Smooth muscle cell (in vitro differentiated cells): Measurements from ENCODE around the gene MTUS2. TPM values are rescaled to one million over a fixed set of nuclear protein-coding genes. Genes with fewer than 3 reads are reported as not detected.

Experiments used
- DNase-seq: peaks from one replicate; lab custom pipeline; 2025; ENCODE audit not compliant: unreplicated experiment; lab: John Stamatoyannopoulos, UW
- H2AFZ ChIP-seq: fragments of 200-600 bp; sonication (generic); 2 replicates; pipeline ENCODE4 v1.6.0; 2016; ENCODE audit warnings: antibody characterized with exemption, low read depth, mild to moderate bottlenecking
- H3F3A ChIP-seq: fragments of 200-600 bp; sonication (generic); 2 replicates; pipeline ENCODE4 v1.6.0; 2017; ENCODE audit warnings: antibody characterized with exemption, low read depth
- H3K27ac ChIP-seq: fragments of 200-600 bp; sonication (generic); 2 replicates; pipeline ENCODE4 v1.5.1; 2016; ENCODE audit warnings: low read depth, mild to moderate bottlenecking
- H3K27me3 ChIP-seq: fragments of 200-600 bp; sonication (generic); 2 replicates; pipeline ENCODE4 v1.6.1; 2016; ENCODE audit warnings: low read depth, mild to moderate bottlenecking
- H3K36me3 ChIP-seq: fragments of 200-600 bp; sonication (generic); 2 replicates; pipeline ENCODE4 v1.5.1; 2016; ENCODE audit warnings: low read depth
- H3K4me1 ChIP-seq: fragments of 200-600 bp; sonication (generic); 2 replicates; pipeline ENCODE4 v1.5.1; 2016; ENCODE audit warnings: low read depth
- H3K4me2 ChIP-seq: fragments of 200-600 bp; sonication (generic); 2 replicates; pipeline ENCODE4 v1.6.0; 2016; ENCODE audit warnings: mild to moderate bottlenecking
- H3K4me3 ChIP-seq: fragments of 200-600 bp; sonication (generic); 2 replicates; pipeline ENCODE4 v1.5.1; 2016; ENCODE audit warnings: mild to moderate bottlenecking
- H3K79me2 ChIP-seq: fragments of 200-600 bp; sonication (generic); 2 replicates; pipeline ENCODE4 v1.6.0; 2016; ENCODE audit warnings: low read depth, mild to moderate bottlenecking
- H3K9ac ChIP-seq: fragments of 200-600 bp; sonication (generic); 2 replicates; pipeline ENCODE4 v1.6.0; 2016; ENCODE audit warnings: low read depth
- H3K9me3 ChIP-seq: fragments of 200-600 bp; sonication (generic); replicated peaks from 2 replicates; pipeline ENCODE4 v1.5.1; 2016; ENCODE audit warnings: low read depth
- H4K20me1 ChIP-seq: fragments of 200-600 bp; sonication (generic); 2 replicates; pipeline ENCODE4 v1.6.0; 2016; ENCODE audit warnings: low read depth
- CTCF ChIP-seq: fragments of 200-600 bp; sonication (generic); IDR thresholded peaks from 2 replicates; pipeline ENCODE4 v1.5.1; 2017; ENCODE audit warnings: borderline replicate concordance, mild to moderate bottlenecking, antibody characterized with exemption; ENCODE audit not compliant: insufficient read depth, poor library complexity, severe bottlenecking
- WGBS: methylation state at CpG from one replicate; pipeline ENCODE4 v1.1.7; 2016; ENCODE audit warnings: low lambda C conversion rate; 5-methylcytosine and 5-hydroxymethylcytosine counted together
- polyA plus RNA-seq: library from polyadenylated mRNA; unstranded; fragments of >200 nt; fragmentation: Nextera tagmentation; extraction: Ambion mirVana; gene quantifications from 2 replicates; pipeline ENCODE4 v1.2.1, GENCODE V29; 2016
- total RNA-seq: library from RNA; depleted of rRNA; stranded (reverse); fragments of >200 nt; gene quantifications from 2 replicates; pipeline ENCODE4 v1.2.3, GENCODE V29; 2014

Gene MTUS2
- total and polyA plus RNA-seq, 2 experiments from 2014 or later = 0.06 to 0.63 TPM

- H3K27ac ChIP-seq = no peak overlapping the region
- H3K9me3 ChIP-seq = no peaks in the 10 kb centered on the region
- peaks cover 11% of the 10 kb centered on the region for H3F3A ChIP-seq
- no peaks in the 10 kb centered on the region for H3K79me2 ChIP-seq
- no peak for TF ChIP-seq CTCF
- peak overlapping the region; percentile 57 for H3K4me3 ChIP-seq
- peaks cover 44% of the 10 kb centered on the region for H3K27me3 ChIP-seq
- H2AFZ ChIP-seq = no peak overlapping the region
- no peaks in the 10 kb centered on the region for H3K36me3 ChIP-seq
- no peak for DNase-seq
- H3K4me1 ChIP-seq = peaks cover 5% of the 10 kb centered on the region
- no peaks in the 10 kb centered on the region for H4K20me1 ChIP-seq
- 81% methylated on average over 2 of the region's 2 CpGs for WGBS
- H3K9ac ChIP-seq = no peak overlapping the region
- peak overlapping the region; percentile 91 for H3K4me2 ChIP-seq
Observed at GRCh38 chr13:29429286-29429900, 609.3 kb downstream of the MTUS2 start.

GRCh38 chr13:29434217-29434945 is 614.2 kb downstream of the MTUS2 start:
- 37% methylated on average over 8 of the region's 8 CpGs for WGBS
- H3F3A ChIP-seq = peaks cover 27% of the 10 kb centered on the region
- no peak overlapping the region for H3K4me3 ChIP-seq
- no peaks in the 10 kb centered on the region for H3K79me2 ChIP-seq
- no peak overlapping the region for H3K9ac ChIP-seq
- no peak for TF ChIP-seq CTCF
- no peaks in the 10 kb centered on the region for H3K9me3 ChIP-seq
- H4K20me1 ChIP-seq = no peaks in the 10 kb centered on the region
- H3K27me3 ChIP-seq = peaks cover 8% of the 10 kb centered on the region
- H2AFZ ChIP-seq = no peak overlapping the region
- no peak for DNase-seq
- no peaks in the 10 kb centered on the region for H3K36me3 ChIP-seq
- no peaks in the 10 kb centered on the region for H3K4me1 ChIP-seq
- peak overlapping the region; percentile 94 for H3K27ac ChIP-seq
- H3K4me2 ChIP-seq = peak overlapping the region; percentile 71

GRCh38 chr13:29435125-29435911 is 615.2 kb downstream of the MTUS2 start:
- H3K9ac ChIP-seq = peak overlapping the region; percentile 71

More at GRCh38 chr13:29435125-29435911, 615.2 kb downstream of the MTUS2 start:
- 37% methylated on average over 6 of the region's 6 CpGs for WGBS
- H3K4me1 ChIP-seq = no peaks in the 10 kb centered on the region
- no peak for DNase-seq
- H2AFZ ChIP-seq = peak overlapping the region; percentile 2
- H3F3A ChIP-seq = peaks cover 27% of the 10 kb centered on the region
- no peaks in the 10 kb centered on the region for H3K9me3 ChIP-seq
- no peak for TF ChIP-seq CTCF
- H3K36me3 ChIP-seq = no peaks in the 10 kb centered on the region
- H3K27ac ChIP-seq = peak overlapping the region; percentile 94
- H3K4me3 ChIP-seq = no peak overlapping the region
- H4K20me1 ChIP-seq = no peaks in the 10 kb centered on the region
- no peaks in the 10 kb centered on the region for H3K79me2 ChIP-seq
- H3K27me3 ChIP-seq = peaks cover under 1% of the 10 kb centered on the region
- H3K4me2 ChIP-seq = peak overlapping the region; percentile 71
